Nephron (organoid): ENCODE measurements around the gene KLF11.

Experiments
- H3K27ac Mint-ChIP-seq, 3 experiments: 2 replicates each; pipeline ENCODE4 v1.8.0; 2020; ENCODE audit warnings: mixed read lengths in 3 of 3, mild to moderate bottlenecking in 2 of 3, moderate library complexity in 1 of 3
- H3K27me3 Mint-ChIP-seq: 2 replicates; pipeline ENCODE4 v1.8.0; 2021; ENCODE audit warnings: low read depth, mild to moderate bottlenecking, moderate library complexity, mixed read lengths
- H3K36me3 Mint-ChIP-seq: 2 replicates; pipeline ENCODE4 v1.8.0; 2020; ENCODE audit warnings: low read depth, mixed read lengths
- H3K4me1 Mint-ChIP-seq: 2 replicates; pipeline ENCODE4 v1.8.0; 2020; ENCODE audit warnings: mixed read lengths
- H3K4me3 Mint-ChIP-seq, 3 experiments: 2 replicates each; pipeline ENCODE4 v1.8.0; 2020; ENCODE audit warnings: mild to moderate bottlenecking in 3 of 3, mixed read lengths in 3 of 3, moderate library complexity in 2 of 3
- H3K9me3 Mint-ChIP-seq: 2 replicates; pipeline ENCODE4 v1.8.0; 2020; ENCODE audit warnings: mixed read lengths
- TF ChIP-seq, protein P1 (sequence below), 3 experiments: fragments of 200-600 bp; sonication (generic); IDR thresholded peaks; one replicate each; pipeline ENCODE4 v1.5.0; 2021; ENCODE audit warnings: antibody characterized with exemption in 3 of 3; ENCODE audit not compliant: unreplicated experiment in 3 of 3

The KLF11 gene

DNA sequence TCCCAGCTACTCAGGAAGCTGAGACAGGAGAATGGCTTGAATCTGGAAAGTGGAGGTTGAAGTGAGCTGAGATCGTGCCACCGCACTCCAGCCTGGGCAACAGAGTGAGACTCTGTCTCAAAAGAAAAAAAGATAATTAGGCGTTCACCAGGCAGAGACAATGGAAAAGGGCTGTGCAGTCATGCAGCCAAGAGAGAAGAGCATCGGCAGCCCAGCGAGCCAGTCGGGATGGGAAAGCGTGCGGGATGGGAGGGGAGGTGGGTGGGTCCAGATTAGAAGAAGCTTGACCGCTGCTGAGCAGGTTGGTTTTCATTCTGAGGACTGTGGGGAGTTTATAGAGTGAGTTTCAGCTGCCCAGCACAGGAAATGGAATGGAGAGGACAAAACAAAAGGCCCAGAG lies 51.8 kb downstream of the KLF11 start:
- no peaks in the 10 kb centered on the region for H3K9me3 Mint-ChIP-seq
- H3K27ac Mint-ChIP-seq, result peak overlapping the region; percentile 3 to 93 (median 46)
- TF ChIP-seq, protein P1, sequence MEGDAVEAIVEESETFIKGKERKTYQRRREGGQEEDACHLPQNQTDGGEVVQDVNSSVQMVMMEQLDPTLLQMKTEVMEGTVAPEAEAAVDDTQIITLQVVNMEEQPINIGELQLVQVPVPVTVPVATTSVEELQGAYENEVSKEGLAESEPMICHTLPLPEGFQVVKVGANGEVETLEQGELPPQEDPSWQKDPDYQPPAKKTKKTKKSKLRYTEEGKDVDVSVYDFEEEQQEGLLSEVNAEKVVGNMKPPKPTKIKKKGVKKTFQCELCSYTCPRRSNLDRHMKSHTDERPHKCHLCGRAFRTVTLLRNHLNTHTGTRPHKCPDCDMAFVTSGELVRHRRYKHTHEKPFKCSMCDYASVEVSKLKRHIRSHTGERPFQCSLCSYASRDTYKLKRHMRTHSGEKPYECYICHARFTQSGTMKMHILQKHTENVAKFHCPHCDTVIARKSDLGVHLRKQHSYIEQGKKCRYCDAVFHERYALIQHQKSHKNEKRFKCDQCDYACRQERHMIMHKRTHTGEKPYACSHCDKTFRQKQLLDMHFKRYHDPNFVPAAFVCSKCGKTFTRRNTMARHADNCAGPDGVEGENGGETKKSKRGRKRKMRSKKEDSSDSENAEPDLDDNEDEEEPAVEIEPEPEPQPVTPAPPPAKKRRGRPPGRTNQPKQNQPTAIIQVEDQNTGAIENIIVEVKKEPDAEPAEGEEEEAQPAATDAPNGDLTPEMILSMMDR (IDR thresholded peaks at IDR 0.05; ENCODE audit: unreplicated experiment in 3 of 3), result no peak

DNA sequence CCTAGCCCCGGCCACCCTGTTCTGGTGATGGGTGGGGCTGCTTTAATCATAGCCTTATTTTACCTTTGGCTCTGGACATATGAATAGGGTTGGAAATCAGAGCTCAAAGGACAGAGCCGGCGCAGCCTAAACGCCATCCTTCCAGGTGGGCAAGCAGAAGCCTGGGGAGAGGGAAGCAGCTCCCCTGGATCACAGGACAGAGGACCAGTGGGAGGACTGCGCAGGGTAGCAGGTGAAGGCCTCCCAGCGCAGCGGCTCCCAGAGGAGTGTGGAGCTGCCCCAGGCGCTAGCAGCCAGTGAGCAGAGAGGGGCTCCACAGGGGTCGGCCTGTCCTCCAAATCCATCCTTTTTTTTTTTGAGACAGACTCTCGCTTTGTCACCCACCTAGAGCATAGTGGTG lies 53.3 kb downstream of the KLF11 start:
- Mint-ChIP-seq H3K4me3 (no peak overlapping the region), H3K9me3 (no peaks in the 10 kb centered on the region), H3K27ac (peak overlapping the region in 2 of 3 experiments; percentile 47 to 86), H3K4me1 (peaks cover 26% of the 10 kb centered on the region), H3K36me3 (no peaks in the 10 kb centered on the region), H3K27me3 (peaks cover 27% of the 10 kb centered on the region)
- TF ChIP-seq, protein P1 (IDR thresholded peaks at IDR 0.05; ENCODE audit: unreplicated experiment in 3 of 3), result no peak

More for the DNA sequence above, 51.8 kb downstream of the KLF11 start:
- Mint-ChIP-seq H3K4me3 (peak overlapping the region in 1 of 3 experiments; percentile 31), H3K4me1 (peaks cover 19% of the 10 kb centered on the region), H3K27me3 (peaks cover 33% of the 10 kb centered on the region), H3K36me3 (no peaks in the 10 kb centered on the region)

DNA sequence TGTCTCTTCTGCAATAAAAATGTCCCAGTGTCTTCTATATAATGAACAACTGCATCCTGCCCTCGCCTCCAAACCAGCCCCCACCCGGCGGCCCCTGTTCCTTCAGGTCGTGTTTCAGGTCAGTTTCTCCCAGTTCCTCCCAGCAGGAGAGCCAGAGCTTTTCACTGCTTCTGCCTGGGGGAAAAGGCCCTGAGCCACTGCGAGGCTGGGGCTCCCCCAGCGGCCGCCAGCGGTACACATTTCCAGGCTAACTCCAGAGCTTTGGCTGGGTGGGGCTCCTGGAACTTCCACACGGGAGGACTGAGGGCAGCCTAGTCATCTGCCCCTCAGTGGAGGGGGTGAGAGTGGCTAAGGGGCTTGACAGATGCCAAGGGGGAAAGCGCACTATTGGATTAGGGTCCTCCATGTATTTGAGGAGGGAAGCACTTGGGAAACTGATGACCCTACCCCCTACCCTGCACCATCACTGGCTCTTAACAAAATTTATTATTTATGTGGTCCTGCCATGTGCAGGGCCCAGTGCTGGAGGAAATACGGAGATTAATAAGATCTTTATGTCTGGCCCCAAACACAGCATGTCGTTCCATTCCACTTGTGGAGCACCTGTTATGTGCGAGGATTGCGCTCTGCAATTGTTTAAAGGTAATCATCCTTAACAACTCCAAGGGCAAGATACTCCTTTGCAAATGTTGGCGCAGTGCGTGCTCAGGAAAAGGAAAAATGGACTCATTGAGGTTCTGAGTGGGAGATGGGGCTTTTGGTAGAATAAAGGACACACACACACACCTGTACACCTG lies 54.2 kb downstream of the KLF11 start:
- Mint-ChIP-seq H3K4me3 (no peak overlapping the region), H3K9me3 (no peaks in the 10 kb centered on the region), H3K4me1 (peaks cover 29% of the 10 kb centered on the region), H3K36me3 (no peaks in the 10 kb centered on the region), H3K27ac (peak overlapping the region; percentile 48 to 79 (median 61)), H3K27me3 (peaks cover 26% of the 10 kb centered on the region)
- TF ChIP-seq, protein P1 (IDR thresholded peaks at IDR 0.05; ENCODE audit: unreplicated experiment in 3 of 3), result peak; percentile 85 to 93 (median 91)

DNA sequence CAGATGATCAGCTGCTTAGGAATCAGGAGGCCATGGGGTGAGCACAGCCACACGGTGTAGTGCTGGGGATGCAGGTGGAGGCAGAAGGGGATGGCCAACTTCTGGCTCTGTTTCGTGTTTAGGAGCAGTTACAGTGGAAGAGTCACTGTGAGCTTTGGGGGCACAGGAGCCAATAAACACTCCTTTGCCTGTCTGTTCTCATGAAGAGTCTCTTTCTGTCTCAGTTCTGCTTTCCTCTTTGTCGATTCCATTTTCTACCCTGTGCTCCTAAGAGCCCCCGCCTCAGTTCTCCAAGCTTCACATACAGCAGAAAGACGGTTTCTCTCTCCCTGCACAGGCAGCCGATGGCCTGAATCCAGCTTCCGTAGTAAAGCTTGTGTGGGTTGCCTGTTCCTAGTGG lies 58.1 kb downstream of the KLF11 start:
- TF ChIP-seq, protein P1 (IDR thresholded peaks at IDR 0.05; ENCODE audit: unreplicated experiment in 3 of 3), result no peak
- Mint-ChIP-seq H3K4me3 (no peak overlapping the region), H3K4me1 (peaks cover 20% of the 10 kb centered on the region), H3K36me3 (no peaks in the 10 kb centered on the region), H3K9me3 (no peaks in the 10 kb centered on the region), H3K27me3 (peaks cover 6% of the 10 kb centered on the region), H3K27ac (peak overlapping the region in 2 of 3 experiments; percentile 40 to 73)

DNA sequence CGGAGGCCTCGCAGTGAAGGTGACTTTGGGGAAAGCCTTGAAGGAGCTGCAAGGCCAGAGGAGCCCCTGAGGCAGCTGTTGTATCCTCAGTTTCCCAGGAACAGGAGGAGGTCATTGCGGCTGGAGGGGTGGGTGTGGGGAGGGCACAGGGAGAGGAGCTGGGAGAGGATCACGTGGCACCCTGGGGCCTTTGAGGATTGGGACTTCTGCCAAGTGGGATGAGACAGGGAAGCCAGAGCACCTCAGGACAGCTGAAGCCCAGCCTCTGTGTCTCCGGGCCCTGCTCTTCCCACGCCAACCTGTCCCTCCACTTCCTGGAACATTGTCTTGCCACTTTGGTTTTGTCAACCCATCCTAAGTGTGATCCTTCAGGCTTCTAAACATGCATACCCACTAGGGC lies 59.8 kb downstream of the KLF11 start:
- Mint-ChIP-seq H3K9me3 (peaks cover 6% of the 10 kb centered on the region), H3K36me3 (peaks cover 6% of the 10 kb centered on the region), H3K27me3 (no peaks in the 10 kb centered on the region), H3K4me3 (no peak overlapping the region), H3K4me1 (peaks cover 10% of the 10 kb centered on the region), H3K27ac (no peak overlapping the region)
- TF ChIP-seq, protein P1 (IDR thresholded peaks at IDR 0.05; ENCODE audit: unreplicated experiment in 3 of 3), result no peak
